Memory B cell (primary cell): ENCODE measurements around the gene APPL2.
A peak's percentile ranks its signal among the peaks of the same experiment; 100 is the strongest.

Source experiments
- ATAC-seq: fragments of 150-1000 bp; cut with Tn5 transposase; 2 replicates; pipeline ENCODE4 v1.10.0; 2021; ENCODE audit warnings: low read depth, mild to moderate bottlenecking, moderate library complexity
- DNase-seq, 2 donors: peaks; one replicate each; pipeline ENCODE4 v3.0.0; 2022; ENCODE audit warnings: low spot score in 2 of 2
- H3K27ac Mint-ChIP-seq: one replicate; pipeline ENCODE4 v1.8.0; 2022; ENCODE audit warnings: mild to moderate bottlenecking, moderate library complexity, mixed read lengths
- H3K27me3 Mint-ChIP-seq: one replicate; pipeline ENCODE4 v1.8.0; 2022; ENCODE audit warnings: mixed read lengths
- H3K36me3 Mint-ChIP-seq: one replicate; pipeline ENCODE4 v1.8.0; 2022; ENCODE audit warnings: mild to moderate bottlenecking, mixed read lengths
- H3K4me1 Mint-ChIP-seq: one replicate; pipeline ENCODE4 v1.8.0; 2022; ENCODE audit warnings: mixed read lengths
- H3K4me3 Mint-ChIP-seq: one replicate; pipeline ENCODE4 v1.8.0; 2022; ENCODE audit warnings: mild to moderate bottlenecking, moderate library complexity, mixed read lengths
- H3K9me3 Mint-ChIP-seq: one replicate; pipeline ENCODE4 v1.8.0; 2022; ENCODE audit warnings: mixed read lengths

The APPL2 gene

DNA sequence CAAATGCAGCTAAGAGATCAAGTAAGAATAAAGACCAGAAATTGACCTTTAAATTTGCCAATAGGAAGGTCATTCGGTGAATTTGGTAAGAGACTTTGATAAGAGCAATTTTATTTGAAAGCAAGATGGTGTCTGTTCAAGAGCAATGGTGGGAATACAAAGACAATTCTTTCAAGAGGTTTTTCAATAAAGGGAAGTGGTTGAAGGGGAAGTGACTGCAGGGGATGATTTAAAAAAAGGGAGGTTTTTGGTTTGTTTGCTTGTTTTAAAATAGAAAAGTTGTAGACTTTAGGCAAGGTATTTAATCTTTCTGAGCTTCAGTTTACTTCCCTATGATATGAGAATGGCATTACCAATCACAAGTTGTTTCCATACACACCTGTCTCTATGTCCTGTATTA is 4.3 kb upstream of the APPL2 start:
- DNase-seq, result no peak
- Mint-ChIP-seq H3K36me3 (no peaks in the 10 kb centered on the region), H3K27ac (no peak overlapping the region), H3K9me3 (no peaks in the 10 kb centered on the region), H3K27me3 (no peaks in the 10 kb centered on the region), H3K4me3 (no peak overlapping the region), H3K4me1 (peaks cover 5% of the 10 kb centered on the region)
- ATAC-seq, result no peak

GRCh38 chr12:105239304-105239703 is 3.3 kb upstream of the APPL2 start:
- Mint-ChIP-seq H3K36me3 (no peaks in the 10 kb centered on the region), H3K4me3 (no peak overlapping the region), H3K27ac (no peak overlapping the region), H3K4me1 (peaks cover 14% of the 10 kb centered on the region), H3K27me3 (no peaks in the 10 kb centered on the region), H3K9me3 (no peaks in the 10 kb centered on the region)
- ATAC-seq, result no peak
- no peak for DNase-seq

DNA sequence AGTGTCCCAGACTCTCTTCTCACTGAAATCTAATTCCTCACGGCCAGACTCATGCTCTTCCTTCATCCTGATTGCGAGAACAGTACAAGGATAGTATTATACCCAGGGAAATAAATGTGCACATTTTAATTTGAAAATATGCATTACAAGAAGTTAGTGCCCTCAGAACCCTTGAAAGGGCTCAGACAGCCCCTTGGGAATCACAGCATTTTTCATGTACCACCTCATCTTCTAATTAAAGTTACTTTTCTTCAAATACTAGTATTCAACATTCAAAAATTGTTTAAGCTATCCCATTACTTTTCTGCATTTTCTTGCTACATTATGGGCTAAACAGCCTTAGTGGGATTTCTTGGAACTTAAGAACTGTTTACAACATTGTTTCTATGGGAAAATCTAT is 1.7 kb upstream of the APPL2 start:
- no peaks in the 10 kb centered on the region for H3K36me3 Mint-ChIP-seq
- H3K4me3 Mint-ChIP-seq, result no peak overlapping the region
- ATAC-seq (no peak), DNase-seq (no peak)
- no peaks in the 10 kb centered on the region for H3K27me3 Mint-ChIP-seq
- no peak overlapping the region for H3K27ac Mint-ChIP-seq
- no peaks in the 10 kb centered on the region for H3K9me3 Mint-ChIP-seq
- H3K4me1 Mint-ChIP-seq, result peaks cover 24% of the 10 kb centered on the region

DNA sequence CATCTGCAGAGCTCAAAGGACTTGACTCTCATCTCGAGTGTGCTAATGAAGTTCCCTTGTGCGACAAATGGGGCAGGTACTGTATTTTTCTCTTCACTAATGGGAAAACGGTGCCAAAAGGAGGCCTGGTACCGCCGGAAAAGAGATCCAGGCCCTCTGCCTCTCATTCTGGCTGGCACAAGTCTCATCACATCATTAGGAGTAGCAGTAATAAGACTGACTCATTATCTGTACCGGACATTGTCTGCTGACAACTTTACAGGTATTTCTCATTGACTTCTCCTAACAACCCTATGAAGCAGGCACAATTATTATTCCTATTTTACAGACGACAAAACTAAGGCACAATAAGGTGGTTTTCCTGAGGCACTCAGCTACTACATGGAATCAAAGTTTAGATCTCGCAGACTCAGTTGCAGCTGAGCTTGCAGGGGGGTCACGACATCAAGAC is 668 bp downstream of the APPL2 start:
- no peak for ATAC-seq
- Mint-ChIP-seq H3K27me3 (no peaks in the 10 kb centered on the region), H3K36me3 (peaks cover 2% of the 10 kb centered on the region), H3K27ac (peak overlapping the region; percentile 94), H3K4me1 (peaks cover 29% of the 10 kb centered on the region), H3K9me3 (no peaks in the 10 kb centered on the region), H3K4me3 (peak overlapping the region; percentile 83)
- DNase-seq, result no peak

DNA sequence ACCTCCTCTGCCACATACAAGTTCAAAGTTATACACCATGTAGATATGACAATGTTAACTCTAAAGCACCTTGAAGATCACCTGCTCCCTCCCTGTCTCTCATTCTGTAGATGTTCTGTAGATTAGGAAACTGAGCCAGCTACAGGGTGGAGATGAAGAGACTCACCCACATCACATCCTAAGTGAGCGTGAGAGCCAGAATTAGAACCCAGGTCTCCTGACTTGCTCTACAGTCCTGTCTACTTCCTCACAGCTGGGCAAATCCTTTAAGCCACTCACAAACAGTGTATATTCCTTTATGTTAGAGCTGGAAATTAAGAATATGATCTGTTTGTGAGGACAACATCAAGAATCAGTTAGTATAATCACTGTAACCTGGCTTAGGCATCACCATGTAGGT is 1.8 kb downstream of the APPL2 start:
- peaks cover 2% of the 10 kb centered on the region for H3K36me3 Mint-ChIP-seq
- H3K4me1 Mint-ChIP-seq, result peaks cover 29% of the 10 kb centered on the region
- H3K27me3 Mint-ChIP-seq, result no peaks in the 10 kb centered on the region
- no peaks in the 10 kb centered on the region for H3K9me3 Mint-ChIP-seq
- ATAC-seq (no peak), DNase-seq (no peak)
- no peak overlapping the region for H3K27ac Mint-ChIP-seq
- H3K4me3 Mint-ChIP-seq, result peak overlapping the region; percentile 83

- no peak for DNase-seq
- Mint-ChIP-seq H3K27me3 (no peaks in the 10 kb centered on the region), H3K4me3 (no peak overlapping the region), H3K36me3 (peaks cover 9% of the 10 kb centered on the region), H3K27ac (no peak overlapping the region), H3K9me3 (no peaks in the 10 kb centered on the region), H3K4me1 (peaks cover 31% of the 10 kb centered on the region)
- no peak for ATAC-seq
Observed at GRCh38 chr12:105233041-105233905, 2.7 kb downstream of the APPL2 start.

GRCh38 chr12:105231396-105231795 is 4.6 kb downstream of the APPL2 start:
- H3K9me3 Mint-ChIP-seq, result no peaks in the 10 kb centered on the region
- DNase-seq (no peak), ATAC-seq (no peak)
- no peak overlapping the region for H3K4me3 Mint-ChIP-seq
- H3K36me3 Mint-ChIP-seq, result peaks cover 16% of the 10 kb centered on the region
- peaks cover 32% of the 10 kb centered on the region for H3K4me1 Mint-ChIP-seq
- no peak overlapping the region for H3K27ac Mint-ChIP-seq
- H3K27me3 Mint-ChIP-seq, result no peaks in the 10 kb centered on the region

DNA sequence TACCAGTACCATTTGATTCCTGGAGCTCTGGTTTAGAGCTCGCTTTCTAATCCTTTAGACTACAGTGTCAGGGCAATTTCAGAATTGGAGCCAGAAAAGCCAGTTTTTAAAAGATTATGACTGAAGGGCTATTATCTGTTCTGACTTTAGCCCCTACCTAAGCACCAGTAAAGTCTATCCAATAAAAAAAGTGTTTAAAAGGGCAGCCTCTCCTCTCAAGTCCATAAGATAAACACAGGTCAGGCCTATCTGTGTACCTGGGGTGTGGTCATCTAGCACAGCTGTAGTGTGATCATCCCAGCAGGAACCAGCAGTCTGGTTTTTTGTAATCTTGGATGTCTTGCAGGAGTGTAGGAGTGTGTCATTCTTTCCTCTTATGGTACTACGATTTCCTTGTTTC is 6.6 kb downstream of the APPL2 start:
- Mint-ChIP-seq H3K4me1 (peaks cover 24% of the 10 kb centered on the region), H3K9me3 (no peaks in the 10 kb centered on the region), H3K27ac (no peak overlapping the region), H3K36me3 (peaks cover 21% of the 10 kb centered on the region), H3K27me3 (no peaks in the 10 kb centered on the region), H3K4me3 (no peak overlapping the region)
- DNase-seq (no peak), ATAC-seq (no peak)

DNA sequence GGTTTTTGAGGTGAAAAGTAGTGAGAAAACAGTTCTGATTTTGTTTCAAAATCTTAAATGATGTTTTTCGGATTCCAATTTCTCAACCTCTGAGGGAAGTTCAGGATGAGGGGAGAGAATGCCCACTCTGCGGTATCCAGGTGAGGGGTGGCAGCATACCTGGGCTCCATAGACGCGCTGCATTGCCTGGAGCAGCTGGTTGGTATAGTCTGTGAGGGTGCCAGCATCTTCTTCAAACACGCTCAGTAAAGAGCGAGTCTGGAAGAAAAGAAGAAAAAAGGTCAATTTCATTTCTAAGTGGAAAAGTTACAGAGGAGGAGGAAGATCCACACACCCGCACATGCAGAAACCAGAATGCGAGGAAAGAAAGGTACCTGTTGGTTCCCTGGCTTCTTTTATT is 7.0 kb downstream of the APPL2 start:
- Mint-ChIP-seq H3K36me3 (peaks cover 21% of the 10 kb centered on the region), H3K9me3 (no peaks in the 10 kb centered on the region), H3K4me1 (peaks cover 20% of the 10 kb centered on the region), H3K27ac (no peak overlapping the region), H3K27me3 (no peaks in the 10 kb centered on the region), H3K4me3 (no peak overlapping the region)
- ATAC-seq, result no peak
- no peak for DNase-seq

DNA sequence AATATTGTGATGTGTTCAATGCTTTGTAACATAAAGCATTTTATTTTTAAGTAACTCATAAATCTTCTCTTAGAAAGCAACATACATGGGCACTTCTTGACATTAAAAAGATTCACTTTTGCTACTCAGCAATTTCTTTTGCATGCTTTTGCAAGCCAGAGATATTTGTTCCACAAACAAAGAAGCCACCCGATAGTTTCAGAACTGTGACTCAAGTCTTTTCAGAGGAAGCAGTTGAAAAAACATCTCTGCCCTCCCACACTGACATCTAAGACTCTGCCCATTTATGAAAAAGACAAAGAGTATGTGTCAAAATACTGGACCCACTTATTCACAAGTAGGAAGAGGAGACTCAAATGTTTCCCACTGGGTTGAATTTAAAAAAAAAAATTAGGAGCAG is 7.5 kb downstream of the APPL2 start:
- Mint-ChIP-seq H3K9me3 (no peaks in the 10 kb centered on the region), H3K4me3 (no peak overlapping the region), H3K27me3 (no peaks in the 10 kb centered on the region), H3K27ac (no peak overlapping the region), H3K36me3 (peaks cover 21% of the 10 kb centered on the region), H3K4me1 (peaks cover 18% of the 10 kb centered on the region)
- ATAC-seq (no peak), DNase-seq (no peak)

DNA sequence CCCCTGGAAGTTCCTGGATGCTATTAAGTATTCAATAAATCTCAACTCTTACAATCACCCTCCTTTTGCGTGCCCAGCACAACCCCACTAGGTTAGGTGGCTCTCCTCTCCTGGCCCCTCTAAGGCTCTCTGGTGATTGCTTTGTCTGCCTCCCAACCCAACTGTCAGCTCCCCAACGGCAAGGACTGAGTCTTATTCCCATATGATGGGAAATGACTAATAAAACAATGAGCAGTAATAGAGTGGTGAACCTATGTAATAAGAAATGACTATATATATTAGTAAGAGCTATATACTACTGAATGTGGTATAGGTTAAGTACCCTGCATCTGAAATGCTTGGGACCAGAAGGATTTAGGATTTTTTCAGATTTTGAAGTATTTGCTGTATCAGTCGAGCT is 8.1 kb downstream of the APPL2 start:
- Mint-ChIP-seq H3K4me1 (peaks cover 15% of the 10 kb centered on the region), H3K27ac (no peak overlapping the region), H3K36me3 (peaks cover 25% of the 10 kb centered on the region), H3K4me3 (no peak overlapping the region), H3K9me3 (no peaks in the 10 kb centered on the region), H3K27me3 (no peaks in the 10 kb centered on the region)
- DNase-seq (no peak), ATAC-seq (no peak)

DNA sequence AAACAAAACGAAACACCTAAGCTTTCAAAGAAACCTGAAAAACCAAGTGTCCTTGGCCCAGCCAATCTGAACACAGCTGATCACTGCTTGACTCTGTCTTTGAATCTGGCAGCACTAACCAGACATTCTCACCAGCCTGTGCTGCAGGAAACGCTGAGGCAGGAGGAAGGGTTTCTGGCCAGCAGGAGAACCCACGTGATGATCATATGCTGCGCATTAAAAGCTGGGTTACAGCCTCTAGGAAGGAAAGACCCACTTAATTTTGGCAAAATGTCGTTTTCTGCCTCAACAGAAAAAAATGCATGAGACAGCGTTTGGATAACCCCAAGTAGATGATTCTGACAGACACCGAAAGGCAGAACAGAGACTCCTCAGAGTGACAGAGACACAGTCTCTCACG is 9.8 kb downstream of the APPL2 start:
- H3K9me3 Mint-ChIP-seq, result no peaks in the 10 kb centered on the region
- H3K4me1 Mint-ChIP-seq, result peaks cover 18% of the 10 kb centered on the region
- no peaks in the 10 kb centered on the region for H3K27me3 Mint-ChIP-seq
- H3K36me3 Mint-ChIP-seq, result peaks cover 37% of the 10 kb centered on the region
- DNase-seq (no peak), ATAC-seq (no peak)
- H3K4me3 Mint-ChIP-seq, result no peak overlapping the region
- H3K27ac Mint-ChIP-seq, result no peak overlapping the region

GRCh38 chr12:105225505-105226015 is 10.4 kb downstream of the APPL2 start:
- no peaks in the 10 kb centered on the region for H3K27me3 Mint-ChIP-seq
- H3K4me3 Mint-ChIP-seq, result no peak overlapping the region
- ATAC-seq (no peak), DNase-seq (no peak)
- no peak overlapping the region for H3K27ac Mint-ChIP-seq
- peaks cover 16% of the 10 kb centered on the region for H3K4me1 Mint-ChIP-seq
- peaks cover 38% of the 10 kb centered on the region for H3K36me3 Mint-ChIP-seq
- no peaks in the 10 kb centered on the region for H3K9me3 Mint-ChIP-seq

DNA sequence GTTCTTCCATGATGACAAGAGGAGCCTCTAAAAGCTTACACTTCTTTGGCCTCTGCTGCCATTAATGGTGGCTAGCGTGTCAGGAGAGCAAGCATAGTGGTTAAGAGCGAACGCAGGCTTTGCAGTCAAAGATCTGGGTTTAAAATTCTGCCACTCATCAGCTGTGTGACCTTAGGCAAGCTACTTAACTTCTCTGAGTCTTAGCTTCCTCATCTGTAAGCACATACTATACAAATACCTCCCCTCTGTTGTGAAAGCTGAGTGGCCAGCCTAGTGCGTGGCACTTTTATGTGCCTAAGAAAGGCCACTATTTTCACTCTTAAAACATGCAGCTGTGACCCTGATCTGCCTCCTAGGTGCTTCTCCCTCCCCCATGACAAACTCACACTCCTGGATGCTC is 11.6 kb downstream of the APPL2 start:
- Mint-ChIP-seq H3K4me1 (peaks cover 14% of the 10 kb centered on the region), H3K36me3 (peaks cover 37% of the 10 kb centered on the region), H3K4me3 (no peak overlapping the region), H3K27ac (no peak overlapping the region), H3K27me3 (no peaks in the 10 kb centered on the region), H3K9me3 (no peaks in the 10 kb centered on the region)
- ATAC-seq (no peak), DNase-seq (no peak)

- Mint-ChIP-seq H3K36me3 (peaks cover 34% of the 10 kb centered on the region), H3K4me1 (peaks cover 12% of the 10 kb centered on the region), H3K9me3 (no peaks in the 10 kb centered on the region), H3K27me3 (no peaks in the 10 kb centered on the region), H3K27ac (no peak overlapping the region), H3K4me3 (no peak overlapping the region)
- DNase-seq (no peak), ATAC-seq (no peak)
Observed at GRCh38 chr12:105223884-105224283, 12.1 kb downstream of the APPL2 start.
